Gastroesophageal sphincter (tissue), 3 donors: ENCODE results near the gene NKAIN2.

Experiments used
- POLR2A ChIP-seq, 2 donors: fragments of 450-650 bp; IDR thresholded peaks; one replicate each; pipeline ENCODE4 v1.6.1; 2017; ENCODE audit warnings: antibody characterized with exemption in 2 of 2, mild to moderate bottlenecking in 2 of 2, moderate library complexity in 1 of 2
- POLR2AphosphoS5 ChIP-seq: sonication (generic); formaldehyde crosslinking; IDR thresholded peaks from one replicate; pipeline ENCODE4 v1.6.1; 2017; ENCODE audit warnings: antibody characterized with exemption
- TF ChIP-seq, protein P1 (sequence below), 4 experiments: fragments of 200-600 bp in 2 of 4; fragments of 450-650 bp in 2 of 4; sonication (generic) in 1 of 4; IDR thresholded peaks; one replicate each; pipeline ENCODE4 v1.5.1; 2017 to 2019; ENCODE audit warnings: antibody characterized with exemption in 4 of 4, mild to moderate bottlenecking in 2 of 4, moderate library complexity in 2 of 4

DNA sequence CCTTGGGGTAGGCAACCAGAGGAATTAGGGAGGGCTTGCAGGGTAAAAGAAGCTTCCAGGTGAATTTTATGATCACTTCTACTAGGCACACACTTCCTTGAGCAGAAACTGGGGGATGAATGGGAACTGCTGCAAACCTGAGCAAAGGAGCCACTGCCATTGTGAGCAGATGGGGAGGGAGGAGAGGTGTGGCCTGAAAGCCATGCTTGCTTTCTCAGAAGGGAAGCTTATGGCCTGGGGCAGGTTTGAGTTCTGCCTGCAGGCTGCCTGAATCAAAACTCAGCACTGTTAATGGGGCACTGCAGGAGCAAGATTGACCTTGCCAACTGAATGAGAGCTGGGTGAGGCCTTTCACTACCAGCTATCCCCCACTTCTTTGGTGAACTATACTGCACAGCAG, 328.1 kb downstream of the NKAIN2 start:
- TF ChIP-seq POLR2AphosphoS5, result no peak
- TF ChIP-seq, protein P1, sequence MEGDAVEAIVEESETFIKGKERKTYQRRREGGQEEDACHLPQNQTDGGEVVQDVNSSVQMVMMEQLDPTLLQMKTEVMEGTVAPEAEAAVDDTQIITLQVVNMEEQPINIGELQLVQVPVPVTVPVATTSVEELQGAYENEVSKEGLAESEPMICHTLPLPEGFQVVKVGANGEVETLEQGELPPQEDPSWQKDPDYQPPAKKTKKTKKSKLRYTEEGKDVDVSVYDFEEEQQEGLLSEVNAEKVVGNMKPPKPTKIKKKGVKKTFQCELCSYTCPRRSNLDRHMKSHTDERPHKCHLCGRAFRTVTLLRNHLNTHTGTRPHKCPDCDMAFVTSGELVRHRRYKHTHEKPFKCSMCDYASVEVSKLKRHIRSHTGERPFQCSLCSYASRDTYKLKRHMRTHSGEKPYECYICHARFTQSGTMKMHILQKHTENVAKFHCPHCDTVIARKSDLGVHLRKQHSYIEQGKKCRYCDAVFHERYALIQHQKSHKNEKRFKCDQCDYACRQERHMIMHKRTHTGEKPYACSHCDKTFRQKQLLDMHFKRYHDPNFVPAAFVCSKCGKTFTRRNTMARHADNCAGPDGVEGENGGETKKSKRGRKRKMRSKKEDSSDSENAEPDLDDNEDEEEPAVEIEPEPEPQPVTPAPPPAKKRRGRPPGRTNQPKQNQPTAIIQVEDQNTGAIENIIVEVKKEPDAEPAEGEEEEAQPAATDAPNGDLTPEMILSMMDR (IDR thresholded peaks at IDR 0.05), result no peak
- no peak for TF ChIP-seq POLR2A (IDR thresholded peaks at IDR 0.05)
